ENCODE results near the gene CDC42SE1. TPM values are rescaled to one million over a fixed set of nuclear protein-coding genes. Genes with fewer than 3 reads are reported as not detected.

CDC42SE1 gene
- total RNA-seq, 1 experiment from 2014 or later: 81.2 TPM

DNA sequence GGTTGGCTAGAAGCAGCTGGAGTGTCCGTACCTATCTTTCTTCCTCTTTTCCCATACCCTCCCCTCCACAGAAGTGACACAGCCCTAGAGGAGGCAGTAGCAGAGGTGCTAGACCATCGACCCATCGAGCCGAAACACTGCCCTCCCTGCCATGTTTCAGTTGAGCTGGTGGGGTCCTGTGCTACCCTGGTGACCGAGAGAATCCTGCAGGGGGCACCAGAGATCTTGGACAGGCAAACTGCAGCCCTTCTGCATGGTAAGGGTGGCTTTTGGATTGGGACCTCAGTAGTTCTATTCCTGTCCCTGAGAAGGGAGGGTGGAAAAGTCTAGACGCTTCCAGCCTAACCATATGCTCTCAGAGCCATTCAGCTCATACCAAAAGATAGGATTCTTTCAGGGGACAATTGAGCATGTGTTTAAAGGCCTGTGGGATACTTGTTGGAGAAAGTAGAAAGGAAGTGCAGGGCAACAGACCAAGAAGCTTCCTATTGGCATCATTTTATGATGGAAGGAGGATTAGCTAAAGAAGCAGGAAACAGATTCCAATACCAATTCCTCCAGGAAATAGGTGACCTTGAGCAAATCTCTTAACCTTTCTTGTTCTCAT lies 34.8 kb downstream of the CDC42SE1 start:
- no peak overlapping the region for H3K4me3 ChIP-seq (ENCODE audit: low read depth in 2 of 2, low read length in 2 of 2)
- CTCF ChIA-PET: interaction anchor here (1.3 kb wide), 1 partner anchor 23 kb away, joined by 5 read pairs; the partner anchor contains the start of gene C1orf56
- H3K27ac ChIP-seq (ENCODE audit: low read length): no peak overlapping the region
- TF ChIP-seq TCF7L2 (IDR thresholded peaks at IDR 0.05; ENCODE audit: low read depth, low read length) (no peak), SIN3A (IDR thresholded peaks at IDR 0.05; ENCODE audit: borderline replicate concordance, insufficient read depth, low read depth, low read length) (no peak), POLR2AphosphoS5 (IDR thresholded peaks at IDR 0.05; ENCODE audit: low read depth, low read length) (no peak)
- TF ChIP-seq, protein P1, sequence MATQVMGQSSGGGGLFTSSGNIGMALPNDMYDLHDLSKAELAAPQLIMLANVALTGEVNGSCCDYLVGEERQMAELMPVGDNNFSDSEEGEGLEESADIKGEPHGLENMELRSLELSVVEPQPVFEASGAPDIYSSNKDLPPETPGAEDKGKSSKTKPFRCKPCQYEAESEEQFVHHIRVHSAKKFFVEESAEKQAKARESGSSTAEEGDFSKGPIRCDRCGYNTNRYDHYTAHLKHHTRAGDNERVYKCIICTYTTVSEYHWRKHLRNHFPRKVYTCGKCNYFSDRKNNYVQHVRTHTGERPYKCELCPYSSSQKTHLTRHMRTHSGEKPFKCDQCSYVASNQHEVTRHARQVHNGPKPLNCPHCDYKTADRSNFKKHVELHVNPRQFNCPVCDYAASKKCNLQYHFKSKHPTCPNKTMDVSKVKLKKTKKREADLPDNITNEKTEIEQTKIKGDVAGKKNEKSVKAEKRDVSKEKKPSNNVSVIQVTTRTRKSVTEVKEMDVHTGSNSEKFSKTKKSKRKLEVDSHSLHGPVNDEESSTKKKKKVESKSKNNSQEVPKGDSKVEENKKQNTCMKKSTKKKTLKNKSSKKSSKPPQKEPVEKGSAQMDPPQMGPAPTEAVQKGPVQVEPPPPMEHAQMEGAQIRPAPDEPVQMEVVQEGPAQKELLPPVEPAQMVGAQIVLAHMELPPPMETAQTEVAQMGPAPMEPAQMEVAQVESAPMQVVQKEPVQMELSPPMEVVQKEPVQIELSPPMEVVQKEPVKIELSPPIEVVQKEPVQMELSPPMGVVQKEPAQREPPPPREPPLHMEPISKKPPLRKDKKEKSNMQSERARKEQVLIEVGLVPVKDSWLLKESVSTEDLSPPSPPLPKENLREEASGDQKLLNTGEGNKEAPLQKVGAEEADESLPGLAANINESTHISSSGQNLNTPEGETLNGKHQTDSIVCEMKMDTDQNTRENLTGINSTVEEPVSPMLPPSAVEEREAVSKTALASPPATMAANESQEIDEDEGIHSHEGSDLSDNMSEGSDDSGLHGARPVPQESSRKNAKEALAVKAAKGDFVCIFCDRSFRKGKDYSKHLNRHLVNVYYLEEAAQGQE (IDR thresholded peaks at IDR 0.05; ENCODE audit: insufficient read depth in 1 of 2, low read depth in 2 of 2, low read length in 1 of 2): no peak
- TF ChIP-seq, protein P2, sequence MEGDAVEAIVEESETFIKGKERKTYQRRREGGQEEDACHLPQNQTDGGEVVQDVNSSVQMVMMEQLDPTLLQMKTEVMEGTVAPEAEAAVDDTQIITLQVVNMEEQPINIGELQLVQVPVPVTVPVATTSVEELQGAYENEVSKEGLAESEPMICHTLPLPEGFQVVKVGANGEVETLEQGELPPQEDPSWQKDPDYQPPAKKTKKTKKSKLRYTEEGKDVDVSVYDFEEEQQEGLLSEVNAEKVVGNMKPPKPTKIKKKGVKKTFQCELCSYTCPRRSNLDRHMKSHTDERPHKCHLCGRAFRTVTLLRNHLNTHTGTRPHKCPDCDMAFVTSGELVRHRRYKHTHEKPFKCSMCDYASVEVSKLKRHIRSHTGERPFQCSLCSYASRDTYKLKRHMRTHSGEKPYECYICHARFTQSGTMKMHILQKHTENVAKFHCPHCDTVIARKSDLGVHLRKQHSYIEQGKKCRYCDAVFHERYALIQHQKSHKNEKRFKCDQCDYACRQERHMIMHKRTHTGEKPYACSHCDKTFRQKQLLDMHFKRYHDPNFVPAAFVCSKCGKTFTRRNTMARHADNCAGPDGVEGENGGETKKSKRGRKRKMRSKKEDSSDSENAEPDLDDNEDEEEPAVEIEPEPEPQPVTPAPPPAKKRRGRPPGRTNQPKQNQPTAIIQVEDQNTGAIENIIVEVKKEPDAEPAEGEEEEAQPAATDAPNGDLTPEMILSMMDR (IDR thresholded peaks at IDR 0.05): peak; percentile 83
- in situ Hi-C loops (cut with HindIII; ENCODE audit: low pct_unique_long_range_greater_than_20kb, low sequenced_read_pairs) (no loop called here), intact Hi-C loops (cut with micrococcal nuclease; ENCODE audit: unreplicated experiment) (no loop called here)
- peak; percentile 96 for ATAC-seq
- BruUV-seq (replicated peaks): no TSS peak
- H3K27me3 ChIP-seq (ENCODE audit: control insufficient read depth, insufficient read depth, low read length): no peaks in the 10 kb centered on the region
- DNase-seq (ENCODE audit: low read depth, low spot score): no peak
- H3K9me3 ChIP-seq (ENCODE audit: control insufficient read depth, insufficient read depth, low read depth, low read length): no peaks in the 10 kb centered on the region
- no peaks in the 10 kb centered on the region for H3K36me3 ChIP-seq (ENCODE audit: control insufficient read depth, insufficient read depth, low read length)
- POLR2A ChIA-PET: interaction anchor here (0.7 kb wide), 1 partner anchor 33 kb away, joined by 3 read pairs; no protein-coding TSS in a partner anchor
- H3K4me1 ChIP-seq (ENCODE audit: control insufficient read depth, insufficient read depth, low read length): no peaks in the 10 kb centered on the region

DNA sequence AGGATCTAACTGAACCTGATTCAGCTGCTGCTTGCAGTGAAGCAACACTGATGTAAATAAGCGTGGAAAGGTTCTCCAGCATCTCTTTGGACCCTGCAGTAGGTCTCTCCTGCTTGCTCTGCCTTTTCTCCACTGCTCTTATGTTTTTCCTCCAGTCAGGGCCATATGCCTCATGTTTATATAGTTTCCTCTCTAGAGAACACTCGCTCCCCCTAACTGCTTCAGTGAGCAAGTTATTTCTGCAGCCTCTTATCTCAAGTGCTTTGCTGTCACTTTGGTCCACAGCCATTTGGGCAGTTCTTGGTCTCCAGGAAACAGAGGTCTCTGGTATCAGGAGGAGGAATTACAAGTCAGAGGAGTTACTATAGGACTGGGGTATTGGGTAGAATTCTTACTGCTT lies 45.9 kb downstream of the CDC42SE1 start:
- DNase-seq (ENCODE audit: low read depth, low spot score) (no peak), ATAC-seq (no peak)
- in situ Hi-C loops (cut with HindIII; ENCODE audit: low pct_unique_long_range_greater_than_20kb, low sequenced_read_pairs) (no loop called here), intact Hi-C loops (cut with micrococcal nuclease; ENCODE audit: unreplicated experiment) (no loop called here)
- Histone ChIP-seq H3K4me1 (ENCODE audit: control insufficient read depth, insufficient read depth, low read length) (peaks cover 7% of the 10 kb centered on the region), H3K36me3 (ENCODE audit: control insufficient read depth, insufficient read depth, low read length) (no peaks in the 10 kb centered on the region), H3K27ac (ENCODE audit: low read length) (no peak overlapping the region), H3K9me3 (ENCODE audit: control insufficient read depth, insufficient read depth, low read depth, low read length) (no peaks in the 10 kb centered on the region), H3K4me3 (ENCODE audit: low read depth in 2 of 2, low read length in 2 of 2) (no peak overlapping the region), H3K27me3 (ENCODE audit: control insufficient read depth, insufficient read depth, low read length) (no peaks in the 10 kb centered on the region)
- BruUV-seq (replicated peaks): no TSS peak
- POLR2A ChIA-PET: no interaction called here
- CTCF ChIA-PET: no interaction called here
- TF ChIP-seq TCF7L2 (IDR thresholded peaks at IDR 0.05; ENCODE audit: low read depth, low read length) (no peak), POLR2AphosphoS5 (IDR thresholded peaks at IDR 0.05; ENCODE audit: low read depth, low read length) (no peak), SIN3A (IDR thresholded peaks at IDR 0.05; ENCODE audit: borderline replicate concordance, insufficient read depth, low read depth, low read length) (no peak)
- TF ChIP-seq, protein P2 (IDR thresholded peaks at IDR 0.05): no peak
- TF ChIP-seq, protein P1 (IDR thresholded peaks at IDR 0.05; ENCODE audit: insufficient read depth in 1 of 2, low read depth in 2 of 2, low read length in 1 of 2): no peak

Data from Panc1 (cell line).